ENCODE data around the gene XRN1.
"Not testable (repeated sequence)": the region's sequence is repeated elsewhere in the genome, so short reads cannot be mapped to it uniquely, and the experiment has no call there.

Gene XRN1

DNA sequence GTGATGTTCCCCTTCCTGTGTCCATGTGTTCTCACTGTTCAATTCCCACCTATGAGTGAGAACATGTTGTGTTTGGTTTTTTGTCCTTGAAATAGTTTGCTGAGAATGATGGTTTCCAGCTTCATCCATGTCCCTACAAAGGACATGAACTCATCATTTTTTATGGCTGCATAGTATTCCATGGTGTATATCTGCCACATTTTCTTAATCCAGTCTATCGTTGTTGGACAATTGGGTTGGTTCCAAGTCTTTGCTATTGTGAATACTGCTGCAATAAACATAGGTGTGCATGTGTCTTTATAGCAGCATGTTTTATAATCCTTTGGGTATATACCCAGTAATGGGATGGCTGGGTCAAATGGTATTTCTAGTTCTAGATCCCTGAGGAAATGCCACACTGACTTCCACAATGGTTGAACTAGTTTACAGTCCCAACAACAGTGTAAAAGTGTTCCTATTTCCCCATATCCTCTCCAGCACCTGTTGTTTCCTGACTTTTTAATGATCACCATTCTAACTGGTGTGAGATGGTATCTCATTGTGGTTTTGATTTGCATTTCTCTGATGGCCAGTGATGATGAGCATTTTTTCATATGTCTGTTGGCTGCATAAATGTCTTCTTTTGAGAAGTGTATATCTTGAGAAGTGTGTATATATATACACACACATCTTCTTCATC is 123.4 kb downstream of the XRN1 start:
- DNase-seq = not testable (repeated sequence)

DNA sequence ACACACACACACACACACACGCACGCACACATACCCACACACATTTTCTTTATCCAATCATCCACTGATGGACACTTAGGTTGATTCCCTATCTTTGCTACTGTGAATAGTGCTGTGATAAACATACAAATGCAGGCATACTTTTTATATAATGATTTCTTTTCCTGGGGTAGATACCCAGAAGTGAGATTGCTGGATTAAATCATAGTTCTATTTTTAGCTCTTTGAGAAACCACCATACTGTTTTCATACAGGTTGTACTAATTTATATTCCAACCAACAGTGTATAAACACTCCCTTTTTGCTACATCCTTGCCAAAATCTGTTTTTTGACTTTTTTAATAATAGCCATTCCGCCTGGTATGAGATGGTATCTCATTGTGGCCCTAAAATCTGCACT is 127.9 kb downstream of the XRN1 start:
- DNase-seq = no peak

DNA sequence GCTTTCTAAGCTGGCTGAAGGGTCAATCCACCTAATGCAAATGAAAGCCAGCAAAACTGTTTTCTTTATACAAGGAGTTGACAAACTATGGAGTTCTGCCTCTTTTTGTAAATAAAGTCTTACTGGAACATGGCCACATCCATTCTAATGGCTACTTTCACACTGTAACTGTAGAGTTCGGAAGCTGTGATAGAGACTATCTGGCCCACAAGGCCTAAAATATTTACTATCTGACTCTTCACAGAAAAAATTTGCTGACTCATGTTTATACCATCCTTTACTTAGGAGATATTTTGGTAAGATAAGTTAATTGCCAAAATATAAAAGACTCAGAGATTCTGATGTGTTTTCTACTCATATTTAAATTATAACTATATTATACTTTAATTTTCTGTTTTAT is 128.7 kb downstream of the XRN1 start:
- DNase-seq = no peak

DNA sequence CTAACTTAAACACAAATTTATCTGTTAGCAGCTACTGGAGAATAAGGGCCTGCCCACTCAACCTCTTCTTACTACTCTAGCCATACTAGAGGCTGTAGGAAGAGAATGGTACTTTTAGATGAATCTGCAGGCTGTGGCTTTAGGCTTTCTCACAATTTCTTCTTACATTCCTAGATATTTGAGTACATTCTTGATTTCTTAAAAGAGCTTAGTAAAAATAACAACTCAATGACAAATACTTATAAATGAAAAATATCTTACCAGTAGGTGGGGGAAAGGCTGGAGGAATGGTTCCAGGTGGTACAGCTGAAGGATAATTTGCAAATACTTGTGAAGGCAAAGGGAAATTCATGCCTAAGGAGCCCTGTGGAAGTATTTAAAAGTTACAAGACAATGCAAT is 129.5 kb downstream of the XRN1 start:
- DNase-seq = no peak

DNA sequence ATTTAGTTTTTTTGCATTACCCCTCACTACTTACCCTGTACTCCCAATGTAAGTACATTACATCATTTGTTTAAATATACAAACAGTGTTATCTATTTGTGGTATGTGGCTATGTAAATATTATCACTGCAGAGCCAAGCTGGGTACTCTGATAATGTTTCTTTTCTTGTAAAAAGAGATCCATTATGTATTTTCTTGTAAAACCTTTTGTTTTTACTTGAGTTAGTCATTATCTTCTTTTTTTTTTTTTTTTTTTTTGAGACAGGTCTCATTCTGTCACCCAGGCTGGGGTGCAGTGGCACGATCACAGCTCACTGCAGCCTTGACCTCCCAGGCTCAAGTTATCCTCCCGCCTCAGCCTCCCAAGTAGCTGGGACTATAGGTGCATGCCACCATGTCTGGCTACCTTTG is 131.9 kb downstream of the XRN1 start:
- not testable (repeated sequence) for DNase-seq

DNA sequence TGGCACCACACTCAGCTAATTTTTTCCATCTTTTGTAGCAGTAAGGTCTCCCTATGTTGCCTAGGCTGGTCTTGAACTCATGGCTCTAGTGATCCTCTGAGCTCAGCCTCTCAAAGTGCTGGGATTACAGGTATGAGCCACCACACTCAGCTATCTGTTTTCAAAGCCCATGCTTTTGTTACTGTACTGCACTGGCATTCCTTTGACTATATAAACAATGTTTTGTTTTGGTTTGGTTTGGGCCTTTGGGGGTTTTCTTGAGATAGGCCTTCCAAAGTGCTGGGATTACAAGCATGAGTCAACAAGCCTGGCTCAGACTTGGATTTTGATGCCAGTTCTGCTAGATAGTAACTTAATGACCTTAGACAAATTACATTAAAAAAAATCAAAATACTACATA is 132.8 kb downstream of the XRN1 start:
- no peak for DNase-seq

DNA sequence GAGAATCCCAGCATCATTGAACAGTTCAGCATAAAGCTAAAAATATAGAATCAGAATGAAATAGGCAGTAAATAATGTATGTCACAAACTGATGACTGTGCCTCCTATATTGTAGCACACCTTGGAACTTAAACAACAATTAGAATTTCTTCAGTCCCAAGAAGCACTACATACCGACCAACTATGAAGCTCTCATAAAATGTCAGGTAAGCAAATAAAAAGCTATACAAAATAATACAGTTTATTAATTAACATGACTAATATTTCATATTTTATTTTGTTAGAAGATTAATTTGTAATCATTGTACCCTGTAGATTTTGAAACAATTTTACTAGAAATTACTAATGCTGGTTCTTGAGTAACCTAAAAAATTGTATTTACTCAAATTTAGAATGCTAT is 137.4 kb downstream of the XRN1 start:
- DNase-seq = no peak

DNA sequence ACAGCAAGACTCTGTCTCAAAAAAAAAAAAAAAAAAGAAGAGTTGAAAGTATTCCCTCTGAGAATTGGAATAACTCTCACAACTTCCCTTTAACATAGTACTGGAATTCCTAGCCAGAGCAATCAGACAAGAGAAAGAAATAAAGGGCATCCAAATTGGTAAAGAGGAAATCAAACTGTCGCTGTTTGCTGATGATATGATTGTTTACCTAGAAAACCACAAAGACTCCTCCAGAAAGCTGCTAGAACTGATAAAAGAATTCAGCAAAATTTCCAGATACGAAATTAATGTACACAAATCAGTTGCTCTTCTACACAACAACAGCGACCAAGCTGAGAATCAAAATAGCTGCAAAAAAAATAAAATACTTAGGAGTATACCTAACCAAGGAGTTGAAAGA is 145.0 kb downstream of the XRN1 start:
- DNase-seq = not testable (repeated sequence)

DNA sequence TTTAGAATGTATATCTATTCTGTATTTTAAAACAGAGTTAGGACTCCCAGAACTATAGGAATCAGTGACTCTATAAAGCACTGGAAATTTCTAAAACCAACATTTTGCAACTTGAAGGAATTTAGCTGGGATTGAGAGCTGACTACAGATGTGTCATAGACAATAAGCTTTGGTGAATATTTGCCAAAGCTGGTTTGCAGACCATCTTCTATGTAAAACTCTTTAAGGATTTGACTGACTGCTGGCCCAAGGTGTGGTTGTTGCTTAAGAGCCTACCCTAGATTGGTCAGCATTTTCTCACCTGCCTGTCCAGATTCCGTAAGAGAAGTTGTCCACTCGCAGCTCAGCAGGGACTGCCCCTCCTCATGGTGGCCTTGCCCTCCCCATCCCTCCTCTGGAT is 149.2 kb downstream of the XRN1 start:
- DNase-seq = no peak

DNA sequence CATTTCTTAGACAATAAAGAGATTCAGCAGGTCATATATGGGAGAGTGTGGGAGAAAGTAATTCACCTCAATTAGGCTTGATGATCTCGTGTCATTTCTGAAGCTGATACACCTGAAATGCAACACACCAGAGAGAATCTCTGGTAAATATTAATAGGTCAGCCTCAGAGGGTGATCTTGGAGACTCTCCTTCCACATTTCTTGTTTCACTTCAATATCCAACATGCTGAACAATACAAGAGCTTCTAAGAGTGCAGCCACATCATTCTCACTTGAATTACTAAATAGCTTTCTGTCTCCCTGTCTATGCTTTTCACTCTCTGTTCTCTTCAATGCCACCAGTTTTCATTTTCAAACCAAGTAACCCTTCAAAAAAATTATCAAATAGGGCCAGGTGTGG is 151.3 kb downstream of the XRN1 start:
- no peak for DNase-seq

DNA sequence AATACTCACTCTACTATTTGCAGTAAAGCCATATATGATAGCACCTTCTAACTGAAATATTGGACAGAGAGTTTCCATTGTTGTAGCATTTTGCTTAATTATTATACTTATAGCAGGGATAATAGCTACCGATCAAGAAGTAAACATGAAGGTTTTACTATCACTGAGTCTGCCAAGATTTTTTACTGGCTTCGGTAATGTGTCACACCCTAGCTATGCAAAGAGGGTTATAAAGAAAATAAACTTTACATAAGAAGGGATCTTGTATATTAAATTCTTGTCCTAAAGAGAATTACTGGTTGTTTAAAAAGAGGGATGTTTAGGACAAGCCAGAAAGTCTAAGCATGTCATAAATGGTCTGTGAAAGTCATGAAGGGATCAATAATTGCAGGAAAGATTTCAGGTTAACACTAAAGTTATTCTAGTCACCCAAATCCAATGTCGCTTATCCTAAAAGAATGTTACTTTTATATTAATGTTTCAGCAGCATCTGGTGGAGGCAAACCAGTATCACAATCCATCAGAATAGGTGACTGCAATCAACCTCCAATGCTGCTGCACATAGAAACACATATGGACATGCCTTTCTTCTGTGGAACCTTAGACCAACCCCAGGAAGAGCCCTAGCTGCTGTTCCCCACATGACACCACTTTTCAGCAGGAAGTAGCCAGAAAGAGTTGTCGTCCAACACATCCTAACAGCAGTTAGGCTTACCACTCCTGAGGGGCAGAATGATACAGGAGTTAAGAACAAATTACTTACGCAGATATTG is 159.8 kb downstream of the XRN1 start:
- DNase-seq = no peak

DNA sequence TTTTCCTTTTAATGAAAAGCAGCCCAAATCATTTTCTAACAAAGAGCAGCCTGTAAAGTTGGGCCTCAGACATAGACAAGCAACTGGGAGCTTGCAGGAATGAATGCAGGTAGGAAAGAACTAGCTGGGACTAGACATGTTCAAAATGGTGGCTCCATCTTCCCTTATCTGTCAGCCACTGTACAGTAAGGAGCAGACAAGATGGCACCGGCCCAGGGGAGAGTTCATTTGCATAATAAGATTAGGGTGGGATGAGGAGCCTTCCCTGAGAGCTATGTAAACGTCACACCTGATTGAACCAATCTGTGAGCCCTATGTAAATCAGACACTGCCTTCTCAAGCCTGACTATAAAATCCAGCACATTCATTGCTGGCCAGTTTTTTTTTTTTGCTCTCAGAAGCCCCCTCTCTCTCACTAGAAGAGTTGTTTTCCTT is 162.7 kb downstream of the XRN1 start:
- no peak for DNase-seq

DNA sequence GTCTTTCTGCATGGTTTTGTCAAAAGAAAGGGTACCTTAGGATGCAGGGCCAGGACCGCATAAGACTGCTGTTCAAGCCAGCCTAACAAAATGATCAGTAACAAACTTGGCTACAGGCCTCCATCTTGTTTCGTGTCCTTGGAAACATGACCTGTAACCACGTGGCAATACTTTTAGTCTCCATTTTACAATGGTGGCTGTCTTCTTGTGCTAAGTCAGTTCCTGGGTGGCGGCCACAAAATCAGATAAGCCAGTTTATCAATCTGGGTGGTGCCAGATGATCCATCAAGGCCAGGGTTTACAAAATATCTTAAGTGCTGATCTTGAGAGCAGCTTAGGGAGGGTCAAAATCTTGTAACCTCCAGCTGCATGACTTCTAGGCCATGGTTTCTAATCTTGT is 165.3 kb downstream of the XRN1 start:
- DNase-seq = no peak

DNA sequence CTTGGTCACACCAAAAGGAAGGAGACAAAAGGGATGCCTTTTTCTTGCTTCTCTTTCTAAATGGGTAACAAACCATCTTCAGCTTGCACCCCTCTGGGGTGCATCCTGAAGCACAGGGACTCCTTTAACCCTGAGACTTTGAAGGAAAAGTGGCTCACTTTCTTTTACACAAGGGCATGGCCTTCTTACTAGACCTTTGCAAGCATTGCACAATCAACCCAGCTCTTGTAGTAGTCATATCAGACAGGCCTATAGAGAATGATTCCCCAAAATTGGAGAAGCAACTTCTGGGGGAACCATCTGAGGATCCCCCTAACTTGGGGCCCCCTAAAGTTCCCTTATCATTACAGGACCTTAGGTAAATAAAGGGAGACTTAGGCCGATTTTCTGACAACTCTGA is 166.4 kb downstream of the XRN1 start:
- DNase-seq = no peak

DNA sequence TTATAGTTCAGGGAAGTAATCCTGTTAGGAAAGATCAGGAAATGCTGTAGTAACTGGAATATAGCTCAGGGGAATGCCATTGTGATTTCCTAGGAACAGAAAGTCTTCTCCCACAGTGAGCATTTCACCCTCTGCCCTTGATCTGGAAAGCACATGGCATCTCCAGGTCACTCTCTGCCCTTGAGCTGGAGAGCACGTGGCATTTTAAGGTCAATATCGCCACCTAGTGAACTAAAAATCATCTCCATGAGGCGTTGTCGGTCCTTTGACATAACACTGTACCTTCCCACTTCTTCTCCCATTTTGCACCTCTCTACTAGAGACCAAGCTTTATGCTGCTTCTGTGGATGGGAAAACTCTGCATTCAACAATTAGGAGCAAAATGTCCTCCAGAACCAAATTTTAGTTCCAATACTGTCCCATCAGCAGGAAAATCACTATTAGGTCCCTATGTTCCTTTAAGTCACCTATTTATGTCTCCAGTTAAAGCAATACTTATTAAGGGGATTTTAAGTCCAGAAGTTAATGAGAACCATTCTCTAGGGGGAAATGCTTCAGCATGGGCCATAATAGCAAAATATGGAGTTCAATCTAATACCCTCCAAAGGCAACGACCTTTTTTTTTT is 167.8 kb downstream of the XRN1 start:
- DNase-seq = peak; percentile 62 to 75

DNA sequence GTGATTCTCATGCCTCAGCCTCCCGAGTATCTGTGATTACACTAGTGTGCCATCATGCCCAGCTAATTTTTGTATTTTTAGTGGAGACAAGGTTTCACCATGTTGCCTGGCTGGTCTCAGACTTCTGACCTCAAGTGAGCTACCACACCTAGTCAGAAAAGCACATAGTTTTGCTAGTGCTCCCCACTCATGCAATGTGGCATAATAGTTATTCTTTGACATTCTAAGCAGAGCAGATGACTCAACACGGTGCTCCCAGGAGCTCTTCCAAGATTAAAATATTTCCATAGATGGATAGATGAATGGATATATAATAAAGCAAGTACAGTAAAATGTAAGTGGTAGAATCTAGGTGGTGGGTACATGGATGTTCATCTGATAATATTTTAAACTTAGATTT is 169.4 kb downstream of the XRN1 start:
- DNase-seq = no peak

DNA sequence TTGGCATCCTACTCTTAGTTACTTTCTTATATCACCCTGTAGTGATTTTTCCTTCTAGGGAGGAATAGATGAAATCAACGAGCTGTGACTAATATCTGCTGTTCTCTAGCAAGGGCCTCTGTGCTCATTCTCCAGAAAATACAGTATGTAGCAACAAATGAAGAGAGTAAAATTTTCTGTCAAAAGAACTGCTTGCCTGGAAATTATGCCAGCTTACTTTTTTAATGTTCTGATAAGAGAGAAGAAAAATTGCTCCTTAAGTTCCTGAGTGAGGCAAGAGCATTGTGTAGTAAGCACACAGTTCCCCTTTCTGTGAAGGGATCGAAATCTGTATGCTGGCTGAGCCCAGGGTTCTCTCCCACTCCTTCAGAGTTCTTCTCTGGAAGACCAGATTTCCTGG is 171.1 kb downstream of the XRN1 start:
- DNase-seq = peak; percentile 14 to 23

DNA sequence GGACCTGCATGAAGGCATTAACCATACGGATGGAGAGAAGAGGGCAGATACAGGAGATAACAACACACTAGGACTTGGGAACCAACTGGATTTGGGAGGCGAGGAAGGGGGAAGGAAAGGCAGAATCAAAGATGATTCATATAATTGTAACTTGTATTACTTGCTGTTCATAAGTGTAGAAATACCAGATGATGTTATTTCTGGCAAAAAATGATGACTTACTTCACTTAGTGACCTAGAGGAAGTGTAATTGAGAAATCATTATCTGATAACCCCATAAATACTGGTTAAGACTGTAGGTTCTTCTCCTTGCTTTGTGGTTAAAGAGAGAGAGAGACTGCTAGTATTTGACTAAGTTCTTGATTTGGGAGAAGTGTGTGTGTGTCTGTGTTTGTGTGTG is 172.0 kb downstream of the XRN1 start:
- peak in 1 of 2 donors; percentile 8 for DNase-seq

DNA sequence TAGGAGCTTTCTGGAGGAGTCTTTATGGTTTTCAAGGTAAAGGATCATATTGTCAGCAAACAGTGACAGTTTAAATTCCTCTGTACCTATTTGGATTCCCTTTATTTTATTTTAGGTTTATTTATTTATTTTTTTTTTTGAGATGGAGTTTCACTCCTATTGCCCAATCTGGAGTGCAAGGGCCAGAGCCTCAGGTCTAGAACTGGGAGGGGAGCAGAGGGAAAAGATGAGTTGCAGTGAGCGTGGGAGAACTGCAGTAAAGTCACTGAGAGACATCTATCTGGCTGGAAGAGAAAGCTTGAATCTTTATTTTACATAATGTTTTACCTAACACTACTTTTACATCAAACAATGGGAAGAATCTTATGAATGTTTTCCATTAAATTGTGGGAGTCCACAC is 172.9 kb downstream of the XRN1 start:
- no peak for DNase-seq

DNA sequence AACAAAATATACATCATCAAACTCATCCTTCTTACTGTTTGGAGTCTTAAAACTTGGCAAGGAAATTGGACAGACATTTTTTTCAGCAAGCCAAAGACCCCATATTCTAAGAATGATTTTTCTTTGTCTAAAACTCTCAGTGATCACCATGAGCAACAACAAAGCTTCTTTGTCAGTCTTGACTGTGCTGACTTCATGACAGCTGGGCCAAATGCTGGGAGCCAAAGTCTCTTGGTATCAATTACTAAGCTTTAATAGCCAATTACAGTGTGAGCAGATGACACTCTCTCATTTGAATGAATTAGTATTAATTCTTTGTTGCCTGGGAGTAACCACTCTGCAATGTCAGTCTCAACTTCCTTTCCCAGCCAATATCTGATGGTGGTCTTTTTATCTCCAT is 174.3 kb downstream of the XRN1 start:
- DNase-seq = no peak

DNA sequence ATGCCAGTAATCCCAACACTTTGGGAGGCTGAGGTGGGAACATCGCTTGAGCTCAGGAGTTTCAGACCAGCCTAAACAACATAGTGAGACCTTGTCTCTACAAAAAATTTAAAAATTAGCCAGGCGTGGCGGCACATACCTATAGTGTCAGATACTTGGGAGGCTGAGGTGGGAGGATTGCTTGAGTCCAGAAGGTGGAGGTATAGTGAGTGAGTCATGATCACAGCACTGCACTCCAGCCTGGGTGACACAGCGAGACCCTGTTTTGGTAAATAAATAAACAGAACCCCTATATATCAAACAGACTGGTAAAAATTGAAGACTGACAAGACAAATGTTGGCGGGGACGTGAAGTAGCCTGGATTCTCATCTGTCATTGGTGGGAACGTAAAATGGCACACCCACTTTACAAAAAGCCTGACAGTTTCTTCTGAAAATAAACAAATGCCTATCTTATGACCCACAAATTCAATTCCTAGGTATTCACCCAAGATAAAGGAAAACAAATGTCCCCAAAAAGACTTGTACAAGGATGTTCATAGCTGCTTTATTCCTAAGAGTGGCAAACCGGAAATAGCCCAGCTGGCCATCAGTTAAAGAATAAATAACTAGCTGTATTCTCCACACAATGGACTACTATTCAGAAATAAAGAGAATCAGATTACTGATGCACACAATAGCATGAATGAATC is 175.5 kb downstream of the XRN1 start:
- no peak for DNase-seq

DNA sequence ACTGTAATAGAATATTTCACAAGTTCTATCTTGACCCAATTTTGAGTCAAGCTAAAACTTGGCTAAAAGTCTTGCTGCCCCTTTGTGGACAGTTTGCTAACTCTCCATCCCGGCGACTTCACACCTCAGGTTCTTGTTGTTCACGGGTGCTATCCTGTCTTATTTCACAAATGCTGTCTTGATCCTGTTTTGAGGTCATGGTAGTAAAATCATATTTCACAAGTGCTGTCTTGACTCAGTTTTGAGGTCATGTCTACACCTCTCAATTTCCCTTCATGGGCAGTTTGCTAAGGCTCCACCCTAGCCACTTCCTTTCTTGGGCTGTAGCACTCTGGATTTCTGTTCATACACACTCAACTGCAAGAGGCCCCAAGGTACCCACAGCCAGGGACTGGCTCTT is 177.4 kb downstream of the XRN1 start:
- DNase-seq = peak; percentile 62 to 63

DNA sequence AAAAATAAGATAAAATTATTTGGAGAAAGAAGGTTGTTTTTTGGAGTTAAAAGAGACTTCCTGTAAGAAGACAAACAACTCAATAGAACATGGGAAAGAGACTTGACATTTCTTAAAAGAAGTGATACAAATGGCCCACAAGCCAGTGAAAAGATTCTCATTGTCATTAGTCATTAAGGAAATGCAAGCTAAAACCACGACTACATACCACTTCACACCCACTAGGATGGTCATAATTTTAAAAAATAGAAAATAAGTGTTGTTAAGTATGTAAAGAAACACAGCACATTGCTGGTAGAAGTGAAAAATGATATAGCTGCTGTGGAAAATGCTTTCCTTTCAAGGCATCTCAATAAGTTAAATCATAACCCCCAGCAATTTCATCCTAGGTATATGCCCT is 178.1 kb downstream of the XRN1 start:
- DNase-seq = peak in 1 of 2 donors; percentile 21

DNA sequence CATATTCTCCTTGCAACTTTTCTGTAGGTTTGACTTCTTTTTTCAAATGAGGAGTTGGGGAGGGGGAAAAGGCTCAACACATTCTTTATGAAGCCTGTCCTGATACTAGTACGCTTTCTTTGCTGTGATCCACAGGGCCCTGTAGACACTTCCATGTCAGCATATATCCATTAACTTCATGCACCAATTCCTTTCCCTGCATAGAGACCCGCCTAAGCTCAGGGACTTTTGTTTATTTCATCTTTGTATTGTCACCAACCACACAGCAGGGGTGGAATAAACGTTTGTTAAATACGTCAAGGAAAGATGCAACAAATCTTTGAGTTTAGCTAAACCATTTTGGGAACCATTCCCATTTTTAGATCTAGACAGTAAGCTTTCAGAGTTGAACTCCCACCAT is 179.4 kb downstream of the XRN1 start:
- DNase-seq = no peak
